Esophagus squamous epithelium (tissue), 5 donors: Measurements from ENCODE around the gene GMCL2. TPM values are rescaled to one million over a fixed set of nuclear protein-coding genes. Genes with fewer than 3 reads are reported as not detected.

Experiments used
- DNase-seq: peaks from one replicate; lab custom pipeline; 2025; lab: John Stamatoyannopoulos, UW
- H3K27ac ChIP-seq, 4 donors: fragments of 200-600 bp; sonication (generic); one replicate each; pipeline ENCODE4 v1.5.1; 2016 to 2019; ENCODE audit warnings: mild to moderate bottlenecking in 1 of 4
- H3K27me3 ChIP-seq, 4 donors: fragments of 200-600 bp; sonication (generic); 1 replicate in 3 of 4; 2 replicates in 1 of 4; pipeline versions ENCODE4 v1.5.1 to v1.6.0; 2017 to 2021; ENCODE audit warnings: antibody characterized with exemption in 1 of 4
- H3K36me3 ChIP-seq, 3 donors: fragments of 200-600 bp; sonication (generic); one replicate each; pipeline ENCODE4 v1.5.1; 2016 to 2019
- H3K4me1 ChIP-seq, 3 donors: fragments of 200-600 bp; sonication (generic); one replicate each; pipeline ENCODE4 v1.5.1; 2017 to 2019
- H3K4me3 ChIP-seq, 4 donors: fragments of 200-600 bp; sonication (generic); 1 replicate in 3 of 4; 2 replicates in 1 of 4; pipeline ENCODE4 v1.5.1; 2016 to 2019; ENCODE audit warnings: mild to moderate bottlenecking in 2 of 4, moderate library complexity in 1 of 4
- H3K9me3 ChIP-seq, 3 donors: fragments of 200-600 bp; sonication (generic); one replicate each; pipeline ENCODE4 v1.5.1; 2016 to 2019
- CTCF ChIP-seq, 6 experiments: fragments of 450-650 bp in 4 of 6; fragments of 200-600 bp in 2 of 6; sonication (generic) in 2 of 6; IDR thresholded peaks; one replicate each; pipeline ENCODE4 v1.5.1; 2016 to 2019; ENCODE audit warnings: antibody characterized with exemption in 6 of 6, mild to moderate bottlenecking in 4 of 6, moderate library complexity in 4 of 6
- POLR2A ChIP-seq, 4 donors: fragments of 450-650 bp; IDR thresholded peaks; one replicate each; pipeline ENCODE4 v1.6.1; 2017; ENCODE audit warnings: antibody characterized with exemption in 4 of 4, mild to moderate bottlenecking in 4 of 4, moderate library complexity in 3 of 4
- WGBS, 2 donors: methylation state at CpG; one replicate each; pipeline ENCODE4 v1.1.5; 2018; 5-methylcytosine and 5-hydroxymethylcytosine counted together
- intact Hi-C: fragments of 100-400 bp; cut with DNase I; formaldehyde crosslinking; loops from one replicate; pipeline ENCODE4 v1.15.0; 2022
- total RNA-seq, 4 donors: library from RNA; depleted of rRNA; stranded (reverse); fragments of >200 nt; gene quantifications; one replicate each; pipeline ENCODE4 v1.1.0, GENCODE V29; 2016
- donor health status: DM: yes; HTN: yes; CAD: no.

Gene GMCL2
- total RNA-seq, 4 donors from 2014 or later, result not detected

GRCh38 chr5:178142642-178143041, 44.5 kb downstream of the GMCL2 start:
- Histone ChIP-seq H3K4me3 (no peak overlapping the region), H3K27ac (peak overlapping the region in 2 of 4 donors; percentile 87 to 90), H3K27me3 (no peaks in the 10 kb centered on the region), H3K36me3 (peaks cover 32 to 99% (median 37%) of the 10 kb centered on the region in 3 donors), H3K4me1 (peaks cover 12 to 63% (median 16%) of the 10 kb centered on the region in 3 donors), H3K9me3 (no peaks in the 10 kb centered on the region)
- WGBS, 2 donors, result 86 to 88% methylated on average over 14 to 16 of the region's 20 CpGs
- TF ChIP-seq POLR2A (IDR thresholded peaks at IDR 0.05), result no peak
- TF ChIP-seq CTCF (IDR thresholded peaks at IDR 0.05), result no peak
- no peak for DNase-seq
- intact Hi-C loops, result no loop called here

DNA sequence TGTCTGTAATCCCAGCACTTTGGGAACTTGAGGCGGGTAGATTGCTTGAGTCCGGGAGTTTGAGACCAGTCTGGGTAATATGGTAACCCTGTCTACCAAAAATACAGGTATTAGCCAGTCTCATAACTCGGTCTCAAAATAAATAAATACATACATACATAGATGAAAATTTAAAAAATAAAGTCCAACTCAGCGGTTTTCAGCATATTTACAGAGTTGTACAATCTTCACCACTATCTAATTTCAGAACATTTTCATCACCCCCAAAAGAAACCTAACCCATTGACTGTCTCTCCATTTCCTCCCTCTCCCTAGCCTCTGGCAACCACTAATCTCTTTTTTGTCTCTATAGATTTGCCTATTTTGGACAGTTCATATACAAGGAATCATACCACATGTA, 45.6 kb downstream of the GMCL2 start:
- peak overlapping the region in 1 of 4 donors; percentile 87 for H3K27ac ChIP-seq
- peaks cover 10 to 52% (median 12%) of the 10 kb centered on the region in 3 donors for H3K4me1 ChIP-seq
- H3K36me3 ChIP-seq, result peaks cover 22 to 99% (median 26%) of the 10 kb centered on the region in 3 donors
- DNase-seq, result no peak
- no peak overlapping the region for H3K4me3 ChIP-seq
- H3K9me3 ChIP-seq, result no peaks in the 10 kb centered on the region
- TF ChIP-seq POLR2A (IDR thresholded peaks at IDR 0.05) (no peak), CTCF (IDR thresholded peaks at IDR 0.05) (no peak)
- intact Hi-C loops, result no loop called here
- 91 to 99% methylated on average over 4 of the region's 4 CpGs for WGBS, 2 donors
- no peaks in the 10 kb centered on the region for H3K27me3 ChIP-seq

- Histone ChIP-seq H3K27me3 (no peaks in the 10 kb centered on the region), H3K4me1 (peaks cover 0 to 28% (median 0%) of the 10 kb centered on the region in 3 donors), H3K36me3 (peaks cover 8 to 99% (median 9%) of the 10 kb centered on the region in 3 donors), H3K4me3 (no peak overlapping the region), H3K27ac (no peak overlapping the region), H3K9me3 (no peaks in the 10 kb centered on the region)
- no peak for DNase-seq
- intact Hi-C loops, result no loop called here
- no peak for TF ChIP-seq CTCF (IDR thresholded peaks at IDR 0.05)
- TF ChIP-seq POLR2A (IDR thresholded peaks at IDR 0.05), result no peak
- WGBS, 2 donors, result 92 to 94% methylated on average over 8 to 12 of the region's 12 CpGs
These were observed 49.2 kb downstream of the GMCL2 start for GRCh38 chr5:178137991-178138390.

- Histone ChIP-seq H3K27me3 (no peaks in the 10 kb centered on the region), H3K9me3 (no peaks in the 10 kb centered on the region), H3K4me1 (peaks cover 4 to 25% (median 4%) of the 10 kb centered on the region in 3 donors), H3K27ac (no peak overlapping the region), H3K4me3 (no peak overlapping the region), H3K36me3 (peaks cover 0 to 89% (median under 1%) of the 10 kb centered on the region in 3 donors)
- 74 to 78% methylated on average over 10 of the region's 10 CpGs for WGBS, 2 donors
- intact Hi-C loops, result no loop called here
- DNase-seq, result no peak
- TF ChIP-seq POLR2A (IDR thresholded peaks at IDR 0.05) (no peak), CTCF (IDR thresholded peaks at IDR 0.05) (no peak)
These were observed 50.2 kb downstream of the GMCL2 start for GRCh38 chr5:178136990-178137389.

Other genes with a start within 250 kb of the GMCL2 start
- gene PROP1, start 191.1 kb downstream of the GMCL2 start, total RNA-seq, result not detected
- 10 to 100 TPM; 14.0 to 32.6 (median 16.1) TPM for gene N4BP3, start 73.8 kb downstream of the GMCL2 start, total RNA-seq
- gene RMND5B, start 56.4 kb downstream of the GMCL2 start, total RNA-seq, result 10 to 100 TPM; 43.9 to 88.1 (median 64.4) TPM
- 100 to 1,000 TPM; 288 to 408 (median 358) TPM for gene NHP2, start 33.5 kb downstream of the GMCL2 start, total RNA-seq
- gene HNRNPAB, start 17.2 kb upstream of the GMCL2 start, total RNA-seq, result 100 to 1,000 TPM; 123 to 150 (median 135) TPM
- gene PHYKPL, start 45.4 kb upstream of the GMCL2 start, total RNA-seq, result 10 to 100 TPM; 15.8 to 57.4 (median 21.9) TPM